GM19328 (cell line): ENCODE measurements around the gene AGBL4.
"Not testable (repeated sequence)": the region's sequence is repeated elsewhere in the genome, so short reads cannot be mapped to it uniquely, and the experiment has no call there.

ENCODE experiments used
- ATAC-seq: cut with Tn5 transposase; IDR thresholded peaks from one replicate; pipeline ENCODE4 v1.9.1; 2021; ENCODE audit warnings: mild to moderate bottlenecking, moderate library complexity; ENCODE audit not compliant: unreplicated experiment

The AGBL4 gene

GRCh38 chr1:49319426-49319963 lies 704.3 kb downstream of the AGBL4 start:
- no peak for ATAC-seq

DNA sequence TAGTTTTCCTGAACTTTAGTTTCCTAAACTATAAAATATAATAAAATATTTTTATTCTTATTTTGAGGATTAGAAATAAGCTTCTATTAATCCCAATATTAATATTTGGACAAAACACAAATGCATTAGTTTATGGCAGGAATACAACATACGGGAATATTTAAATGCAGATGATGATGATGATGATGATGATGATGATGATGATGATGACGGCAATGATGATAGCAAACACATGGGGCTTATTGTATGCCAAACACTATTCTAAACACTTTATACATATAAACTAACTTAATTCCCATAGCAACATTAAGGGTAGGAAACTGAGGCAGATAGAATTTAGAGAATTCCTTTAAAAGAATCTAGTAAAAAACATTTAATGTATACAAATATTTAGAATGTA lies 705.5 kb downstream of the AGBL4 start:
- ATAC-seq = no peak

GRCh38 chr1:49307457-49307856 lies 716.3 kb downstream of the AGBL4 start:
- ATAC-seq = no peak

GRCh38 chr1:49306507-49307070 lies 717.2 kb downstream of the AGBL4 start:
- no peak for ATAC-seq

DNA sequence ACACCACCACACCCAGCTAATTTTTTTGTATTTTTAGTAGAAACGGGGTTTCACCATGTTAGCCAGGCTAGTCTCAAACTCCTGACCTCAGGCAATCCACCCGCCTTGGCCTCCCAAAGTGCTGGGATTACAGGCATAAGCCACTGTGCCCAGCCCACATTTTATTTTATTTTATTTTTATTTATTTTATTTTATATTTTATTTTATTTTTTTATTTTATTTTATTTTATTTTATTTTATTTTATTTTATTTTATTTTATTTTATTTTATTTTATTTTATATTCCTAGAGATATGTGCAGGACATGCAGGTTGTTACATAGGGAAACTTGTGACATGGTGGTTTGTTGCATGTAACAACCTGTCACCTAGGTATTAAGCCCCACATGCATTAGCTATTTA lies 721.4 kb downstream of the AGBL4 start:
- not testable (repeated sequence) for ATAC-seq

DNA sequence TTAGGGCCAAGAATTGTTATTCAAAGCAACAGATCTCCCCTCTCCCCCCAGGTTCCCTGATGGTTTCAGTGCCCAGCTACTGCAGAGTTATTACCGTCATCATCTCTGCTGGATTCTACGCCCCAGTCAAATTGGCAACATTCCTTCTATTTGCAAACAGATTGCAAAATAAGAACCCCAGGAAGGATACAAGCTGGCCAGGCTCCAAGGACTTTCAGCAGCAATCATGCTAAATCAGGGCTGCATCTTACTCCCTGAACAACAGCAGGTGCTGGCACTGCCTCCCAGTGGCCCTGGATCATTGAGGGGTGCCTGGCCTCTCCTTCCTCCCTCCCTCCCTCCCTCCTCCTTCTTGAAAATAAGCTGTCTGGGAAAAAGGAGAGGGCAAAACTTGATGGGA lies 725.5 kb downstream of the AGBL4 start:
- no peak for ATAC-seq

DNA sequence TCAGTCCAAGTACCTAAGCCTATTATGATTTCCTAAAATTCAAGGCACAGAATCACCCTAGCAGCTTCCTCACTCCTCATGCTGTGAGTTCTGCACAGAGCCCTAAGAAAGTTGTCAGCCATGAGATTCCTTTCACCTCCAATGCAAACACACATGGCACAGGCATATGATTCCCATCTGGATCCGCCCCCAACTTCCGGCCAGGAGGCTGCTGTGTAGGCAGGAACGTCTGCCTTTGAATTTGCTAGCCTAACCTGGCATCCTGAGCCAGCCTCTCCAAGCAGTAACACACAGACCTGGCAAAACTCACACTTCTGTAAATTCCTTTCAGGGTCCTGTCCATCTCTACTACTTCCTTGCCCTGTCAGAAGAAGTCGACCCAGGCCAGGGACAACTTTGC lies 726.0 kb downstream of the AGBL4 start:
- no peak for ATAC-seq

GRCh38 chr1:49294539-49294938 lies 729.2 kb downstream of the AGBL4 start:
- no peak for ATAC-seq

DNA sequence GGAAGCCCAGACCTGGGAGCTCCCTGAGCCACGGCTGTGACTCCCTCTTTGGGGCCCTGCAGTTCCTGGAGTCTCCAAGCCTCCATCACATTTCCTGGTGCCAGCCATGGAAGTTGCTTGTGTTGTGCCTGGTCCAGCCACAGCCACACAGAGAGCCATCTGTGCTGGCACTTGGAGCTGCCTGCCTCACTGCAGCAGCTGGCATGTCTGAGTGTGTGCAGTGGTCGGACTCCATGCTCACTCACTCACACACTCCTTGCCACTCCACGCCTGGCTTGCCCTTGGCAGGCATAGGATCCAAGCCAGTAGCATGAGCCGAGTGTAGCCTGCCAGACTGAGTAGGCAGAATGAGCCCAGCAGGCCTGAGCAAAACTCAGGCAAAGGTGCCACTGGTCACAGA lies 730.7 kb downstream of the AGBL4 start:
- no peak for ATAC-seq

GRCh38 chr1:49257211-49258049 lies 766.3 kb downstream of the AGBL4 start:
- ATAC-seq = not testable (repeated sequence)

GRCh38 chr1:49252917-49253316 lies 770.8 kb downstream of the AGBL4 start:
- no peak for ATAC-seq

GRCh38 chr1:49251019-49251784 lies 772.6 kb downstream of the AGBL4 start:
- ATAC-seq = no peak

GRCh38 chr1:49240709-49241221 lies 783.0 kb downstream of the AGBL4 start:
- no peak for ATAC-seq

DNA sequence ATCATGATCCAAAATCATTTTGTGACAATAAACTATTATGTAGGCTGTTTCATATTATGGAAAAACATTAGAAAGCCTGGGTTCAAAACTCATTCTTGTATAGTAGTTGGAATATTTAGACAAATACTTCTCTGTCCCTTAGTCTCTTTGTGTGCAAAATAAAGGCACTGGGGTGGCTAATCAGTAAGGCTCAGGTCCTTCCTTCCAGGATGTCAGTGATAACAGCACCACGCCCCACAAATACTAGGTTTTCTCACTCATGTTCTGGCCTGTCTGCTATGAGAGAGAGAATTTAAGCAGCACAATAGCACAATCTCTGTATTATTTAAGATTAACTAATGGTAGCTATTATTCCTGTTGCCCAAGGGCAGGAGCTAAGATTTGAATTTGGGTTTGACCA lies 788.8 kb downstream of the AGBL4 start:
- no peak for ATAC-seq

DNA sequence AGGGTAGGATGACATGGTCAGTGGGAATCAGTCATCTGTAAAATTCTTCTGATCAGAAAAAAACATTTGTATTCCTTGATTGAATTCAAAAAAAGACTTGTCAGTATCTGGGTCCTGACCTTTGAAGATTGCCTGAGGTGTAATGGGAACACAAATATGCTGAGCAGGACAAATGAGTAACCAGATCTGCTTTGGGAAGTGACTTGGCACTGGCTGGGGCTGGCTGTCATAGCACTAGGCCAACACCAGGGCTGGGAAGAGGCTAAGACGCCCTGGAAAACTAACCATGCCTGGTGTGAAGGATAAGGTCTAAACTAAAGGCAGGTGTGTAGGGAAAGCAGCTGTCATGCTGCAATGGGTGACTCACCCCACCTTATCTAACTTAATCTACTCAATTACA lies 794.2 kb downstream of the AGBL4 start:
- no peak for ATAC-seq

DNA sequence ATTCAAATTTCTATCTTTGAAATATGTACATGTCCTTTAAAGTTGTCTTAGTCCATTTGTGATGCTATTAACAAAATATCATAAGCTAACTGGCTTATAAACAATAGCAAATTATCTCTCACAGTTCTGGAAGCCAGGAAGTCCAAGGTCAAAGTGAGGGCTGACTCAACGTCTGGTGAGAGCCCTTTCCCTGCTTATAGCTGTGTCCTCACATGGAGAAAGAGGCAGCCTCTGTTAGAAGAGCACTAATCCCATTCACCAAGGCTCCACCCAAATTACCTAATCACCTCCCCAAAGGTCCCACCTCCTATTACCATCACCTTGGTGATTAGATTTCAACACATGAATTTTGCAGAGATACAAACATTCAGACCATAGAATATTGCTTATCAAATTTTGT lies 797.0 kb downstream of the AGBL4 start:
- no peak for ATAC-seq

GRCh38 chr1:49225464-49225863 lies 798.3 kb downstream of the AGBL4 start:
- ATAC-seq = no peak

DNA sequence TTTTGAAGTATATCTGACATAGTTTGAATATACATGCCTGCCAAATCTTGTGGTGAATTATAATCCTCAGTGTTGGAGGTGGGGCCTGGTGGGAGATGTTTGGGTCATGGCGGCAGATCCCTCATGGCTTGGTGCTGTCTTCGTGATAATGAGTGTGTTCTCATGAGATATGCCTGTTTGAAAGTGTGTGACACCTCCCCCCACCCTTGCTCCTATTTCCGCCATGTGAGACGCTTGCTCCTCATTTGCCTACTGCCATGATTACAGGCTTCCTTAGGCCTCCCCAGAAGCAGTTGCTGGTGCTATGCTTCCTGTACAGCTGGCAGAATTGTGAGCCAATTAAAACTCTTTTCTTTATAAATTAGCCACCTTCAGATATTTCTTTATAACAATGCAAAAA lies 810.5 kb downstream of the AGBL4 start:
- ATAC-seq = no peak

- ATAC-seq = no peak
Observed at GRCh38 chr1:49208712-49209111, 815.0 kb downstream of the AGBL4 start.

GRCh38 chr1:49204720-49205119 lies 819.0 kb downstream of the AGBL4 start:
- ATAC-seq = no peak

DNA sequence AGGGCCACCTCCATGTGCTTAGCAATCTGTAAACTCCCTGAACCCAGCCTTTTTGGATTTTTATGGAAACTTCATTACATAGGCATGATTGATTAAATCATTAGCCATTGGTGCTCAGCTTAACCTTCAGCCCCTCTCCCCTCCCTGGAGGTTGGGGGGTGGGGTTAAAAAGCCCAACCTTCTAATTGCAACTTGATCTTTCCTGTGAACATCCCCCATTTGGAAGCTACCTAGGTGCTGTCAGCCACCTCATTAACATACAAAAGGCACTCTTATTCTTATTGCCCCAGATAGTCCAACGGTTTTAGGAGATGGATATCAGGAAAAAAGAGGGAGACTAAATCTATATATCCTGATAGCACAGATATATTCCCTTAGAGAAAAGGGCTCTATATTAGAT lies 823.0 kb downstream of the AGBL4 start:
- no peak for ATAC-seq
